Measurements from ENCODE around the gene WFDC10A. TPM values are rescaled to one million over a fixed set of nuclear protein-coding genes. Genes with fewer than 3 reads are reported as not detected.

The WFDC10A gene
- total and polyA plus RNA-seq, 2 experiments from 2014 or later = not detected

GRCh38 chr20:45621593-45621992 lies 7.9 kb upstream of the WFDC10A start:
- TF ChIP-seq EZH2 (IDR thresholded peaks at IDR 0.05; ENCODE audit: insufficient read depth, poor library complexity, severe bottlenecking) (no peak), EZH2phosphoT487 (IDR thresholded peaks at IDR 0.05; ENCODE audit: insufficient read depth, low read depth) (no peak)
- Histone ChIP-seq H3K4me2 (ENCODE audit: unreplicated experiment) (no peak overlapping the region), H3K9ac (no peak overlapping the region), H3K4me3 (no peak overlapping the region), H3F3A (ENCODE audit: insufficient read depth) (no peaks in the 10 kb centered on the region), H3K4me1 (ENCODE audit: insufficient read depth) (no peaks in the 10 kb centered on the region), H3K9me2 (ENCODE audit: insufficient read depth) (peaks cover 2% of the 10 kb centered on the region; the same call in 1 of the 2 replicates), H3K27ac (no peak overlapping the region), H3K36me3 (ENCODE audit: low read depth) (no peaks in the 10 kb centered on the region), H3K9me3 (ENCODE audit: low read depth) (no peaks in the 10 kb centered on the region), H3K27me3 (replicated peaks; ENCODE audit: insufficient read depth) (no peaks in the 10 kb centered on the region), H4K20me1 (ENCODE audit: insufficient read depth) (no peaks in the 10 kb centered on the region), H3K79me2 (ENCODE audit: insufficient read depth) (no peaks in the 10 kb centered on the region), H2AFZ (no peak overlapping the region)
- no peak for DNase-seq
- in situ Hi-C loops (cut with MboI) = no loop called here
- 41 to 45% methylated on average over 2 of the region's 2 CpGs for WGBS, 2 experiments (ENCODE audit: low coverage in 1 of 2, low lambda C conversion rate in 2 of 2, missing lambda C conversion rate in 2 of 2)

DNA sequence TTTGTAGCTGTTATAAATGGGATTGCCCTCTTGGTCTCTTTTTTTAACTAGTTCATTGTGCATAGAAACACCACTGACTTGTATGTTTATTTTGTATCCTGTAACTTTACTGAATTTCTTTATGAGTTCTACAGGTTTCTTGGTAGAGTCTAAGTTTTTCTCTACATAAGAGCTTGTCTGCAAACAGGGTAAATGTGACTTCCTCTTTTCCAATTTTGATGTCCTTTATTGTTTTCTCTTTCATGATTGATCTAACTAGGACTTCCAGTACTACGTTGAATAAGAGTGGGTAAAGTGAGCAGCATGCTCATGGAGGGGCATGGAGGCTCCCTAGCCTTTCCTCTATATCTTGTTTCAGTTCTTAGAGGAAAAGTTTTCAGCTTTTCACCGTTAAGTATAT lies 3.0 kb upstream of the WFDC10A start:
- Histone ChIP-seq H3F3A (ENCODE audit: insufficient read depth) (no peaks in the 10 kb centered on the region), H3K27ac (no peak overlapping the region), H3K36me3 (ENCODE audit: low read depth) (no peaks in the 10 kb centered on the region), H3K9me3 (ENCODE audit: low read depth) (no peaks in the 10 kb centered on the region), H3K27me3 (replicated peaks; ENCODE audit: insufficient read depth) (no peaks in the 10 kb centered on the region), H3K4me1 (ENCODE audit: insufficient read depth) (peaks cover 11% of the 10 kb centered on the region), H3K4me2 (ENCODE audit: unreplicated experiment) (no peak overlapping the region), H3K79me2 (ENCODE audit: insufficient read depth) (no peaks in the 10 kb centered on the region), H3K4me3 (no peak overlapping the region), H3K9ac (no peak overlapping the region), H4K20me1 (ENCODE audit: insufficient read depth) (no peaks in the 10 kb centered on the region), H3K9me2 (ENCODE audit: insufficient read depth) (peaks cover 2% of the 10 kb centered on the region; the same call in 1 of the 2 replicates), H2AFZ (no peak overlapping the region)
- in situ Hi-C loops (cut with MboI) = no loop called here
- WGBS, 2 experiments (ENCODE audit: low coverage in 1 of 2, low lambda C conversion rate in 2 of 2, missing lambda C conversion rate in 2 of 2) = 22 to 26% methylated on average over 2 of the region's 2 CpGs
- no peak for DNase-seq
- no peak for TF ChIP-seq EZH2phosphoT487 (IDR thresholded peaks at IDR 0.05; ENCODE audit: insufficient read depth, low read depth)
- no peak for TF ChIP-seq EZH2 (IDR thresholded peaks at IDR 0.05; ENCODE audit: insufficient read depth, poor library complexity, severe bottlenecking)

DNA sequence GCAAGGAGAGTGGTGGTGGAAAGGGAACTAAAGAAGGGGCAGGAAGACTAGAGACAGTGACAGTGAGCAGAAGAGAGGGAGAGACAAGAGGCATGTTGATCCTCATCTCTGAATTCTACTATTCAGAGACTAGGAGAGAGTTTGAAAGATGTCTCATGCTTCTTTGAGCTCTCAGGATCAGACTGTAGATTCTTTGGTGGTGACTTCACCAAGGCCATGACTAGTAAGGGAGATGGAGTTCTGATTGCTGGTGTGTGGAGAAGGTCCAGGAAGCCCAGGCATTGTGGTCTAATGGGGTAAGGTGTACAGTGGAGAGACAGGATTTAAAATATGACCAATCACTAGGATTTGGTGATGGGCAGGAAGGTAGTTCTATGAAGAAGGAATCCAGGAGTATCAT lies 832 bp downstream of the WFDC10A start:
- Histone ChIP-seq H2AFZ (no peak overlapping the region), H3K36me3 (ENCODE audit: low read depth) (no peaks in the 10 kb centered on the region), H3K4me2 (ENCODE audit: unreplicated experiment) (no peak overlapping the region), H3K79me2 (ENCODE audit: insufficient read depth) (no peaks in the 10 kb centered on the region), H3K9me2 (ENCODE audit: insufficient read depth) (peaks cover 2% of the 10 kb centered on the region; the same call in 1 of the 2 replicates), H3K4me3 (no peak overlapping the region), H4K20me1 (ENCODE audit: insufficient read depth) (no peaks in the 10 kb centered on the region), H3K27ac (no peak overlapping the region), H3F3A (ENCODE audit: insufficient read depth) (no peaks in the 10 kb centered on the region), H3K9ac (no peak overlapping the region), H3K27me3 (replicated peaks; ENCODE audit: insufficient read depth) (no peaks in the 10 kb centered on the region), H3K4me1 (ENCODE audit: insufficient read depth) (peaks cover 11% of the 10 kb centered on the region), H3K9me3 (ENCODE audit: low read depth) (no peaks in the 10 kb centered on the region)
- in situ Hi-C loops (cut with MboI) = no loop called here
- TF ChIP-seq EZH2phosphoT487 (IDR thresholded peaks at IDR 0.05; ENCODE audit: insufficient read depth, low read depth) = no peak
- TF ChIP-seq EZH2 (IDR thresholded peaks at IDR 0.05; ENCODE audit: insufficient read depth, poor library complexity, severe bottlenecking) = no peak
- peak; percentile 71 for DNase-seq

- Histone ChIP-seq H2AFZ (no peak within 1 kb of the TSS), H3K9me3 (ENCODE audit: low read depth) (no peaks in the 10 kb centered on the region), H3K27me3 (replicated peaks; ENCODE audit: insufficient read depth) (no peaks in the 10 kb centered on the region), H4K20me1 (ENCODE audit: insufficient read depth) (no peaks in the 10 kb centered on the region), H3K4me2 (ENCODE audit: unreplicated experiment) (no peak within 1 kb of the TSS), H3K27ac (no peak within 1 kb of the TSS), H3K4me1 (ENCODE audit: insufficient read depth) (peaks cover 11% of the 10 kb centered on the region), H3K9me2 (ENCODE audit: insufficient read depth) (peaks cover 2% of the 10 kb centered on the region; the same call in 1 of the 2 replicates), H3K79me2 (ENCODE audit: insufficient read depth) (no peaks in the 10 kb centered on the region), H3K9ac (no peak within 1 kb of the TSS), H3K36me3 (ENCODE audit: low read depth) (no peaks in the 10 kb centered on the region), H3K4me3 (no peak within 1 kb of the TSS), H3F3A (ENCODE audit: insufficient read depth) (no peaks in the 10 kb centered on the region)
- in situ Hi-C loops (cut with MboI) = no loop called here
- 40 to 46% methylated on average over 4 of the region's 4 CpGs for WGBS, 2 experiments (ENCODE audit: low coverage in 1 of 2, low lambda C conversion rate in 2 of 2, missing lambda C conversion rate in 2 of 2)
- DNase-seq = no peak
- TF ChIP-seq EZH2 (IDR thresholded peaks at IDR 0.05; ENCODE audit: insufficient read depth, poor library complexity, severe bottlenecking) (no peak), EZH2phosphoT487 (IDR thresholded peaks at IDR 0.05; ENCODE audit: insufficient read depth, low read depth) (no peak)
Measured at GRCh38 chr20:45631184-45631583, 1.6 kb downstream of the WFDC10A start, which contains the start of gene WFDC9. TSS of gene WFDC9 (minus strand) at chr20:45631284. CDS start at chr20:45610181, 21,103 bp downstream.

GRCh38 chr20:45636513-45636912 lies 7.0 kb downstream of the WFDC10A start:
- no peaks in the 10 kb centered on the region for H3K36me3 ChIP-seq (ENCODE audit: low read depth)
- TF ChIP-seq EZH2 (IDR thresholded peaks at IDR 0.05; ENCODE audit: insufficient read depth, poor library complexity, severe bottlenecking) (no peak), EZH2phosphoT487 (IDR thresholded peaks at IDR 0.05; ENCODE audit: insufficient read depth, low read depth) (no peak)
- H3K4me1 ChIP-seq (ENCODE audit: insufficient read depth) = no peaks in the 10 kb centered on the region
- H4K20me1 ChIP-seq (ENCODE audit: insufficient read depth) = no peaks in the 10 kb centered on the region
- no peak overlapping the region for H3K4me3 ChIP-seq
- in situ Hi-C loops (cut with MboI) = no loop called here
- H3F3A ChIP-seq (ENCODE audit: insufficient read depth) = no peaks in the 10 kb centered on the region
- H3K27me3 ChIP-seq (replicated peaks; ENCODE audit: insufficient read depth) = peaks cover 11% of the 10 kb centered on the region; the same call in 1 of the 2 replicates
- H3K27ac ChIP-seq = no peak overlapping the region
- no peak overlapping the region for H3K9ac ChIP-seq
- H2AFZ ChIP-seq = no peak overlapping the region
- no peaks in the 10 kb centered on the region for H3K9me3 ChIP-seq (ENCODE audit: low read depth)
- WGBS, 2 experiments (ENCODE audit: low coverage in 1 of 2, low lambda C conversion rate in 2 of 2, missing lambda C conversion rate in 2 of 2) = 33 to 46% methylated on average over 1 of the region's 1 CpG
- H3K9me2 ChIP-seq (ENCODE audit: insufficient read depth) = no peaks in the 10 kb centered on the region; the same call in 1 of the 2 replicates
- DNase-seq = no peak
- no peaks in the 10 kb centered on the region for H3K79me2 ChIP-seq (ENCODE audit: insufficient read depth)
- H3K4me2 ChIP-seq (ENCODE audit: unreplicated experiment) = no peak overlapping the region
